Testis (tissue), 3 donors: Measurements from ENCODE around the gene COG4. TPM values are rescaled to one million over a fixed set of nuclear protein-coding genes. Genes with fewer than 3 reads are reported as not detected.
"Not testable (repeated sequence)": the region's sequence is repeated elsewhere in the genome, so short reads cannot be mapped to it uniquely, and the experiment has no call there.

Source experiments
- DNase-seq: peaks from one replicate; pipeline ENCODE4 v3.0.0-alpha.2; 2019
- H3K27ac ChIP-seq, 2 donors: fragments of 200-600 bp; sonication (generic); one replicate each; pipeline ENCODE4 v1.5.1; 2019
- H3K27me3 ChIP-seq: fragments of 200-600 bp; sonication (generic); one replicate; pipeline ENCODE4 v1.5.1; 2019
- H3K36me3 ChIP-seq: fragments of 200-600 bp; sonication (generic); one replicate; pipeline ENCODE4 v1.5.1; 2017; ENCODE audit warnings: low read depth; ENCODE audit errors: missing control alignments
- H3K4me1 ChIP-seq: fragments of 200-600 bp; sonication (generic); one replicate; pipeline ENCODE4 v1.5.1; 2019
- H3K4me3 ChIP-seq, 2 donors: fragments of 200-600 bp; sonication (generic); one replicate each; pipeline ENCODE4 v1.5.1; 2017 to 2019
- H3K9me3 ChIP-seq: fragments of 200-600 bp; sonication (generic); one replicate; pipeline ENCODE4 v1.5.1; 2017
- CTCF ChIP-seq, 3 experiments: fragments of 450-650 bp in 2 of 3; fragments of 200-600 bp in 1 of 3; sonication (generic) in 1 of 3; IDR thresholded peaks; one replicate each; pipeline ENCODE4 v1.5.1; 2016 to 2019; ENCODE audit warnings: antibody characterized with exemption in 3 of 3, mild to moderate bottlenecking in 2 of 3, moderate library complexity in 1 of 3
- POLR2A ChIP-seq: fragments of 450-650 bp; IDR thresholded peaks from one replicate; pipeline ENCODE4 v1.6.1; 2017; ENCODE audit warnings: antibody characterized with exemption, mild to moderate bottlenecking, moderate library complexity
- WGBS, 2 donors: methylation state at CpG; one replicate each; pipeline ENCODE4 v1.1.5; 2018; 5-methylcytosine and 5-hydroxymethylcytosine counted together
- intact Hi-C: fragments of 100-400 bp; cut with DNase I; formaldehyde crosslinking; loops from one replicate; pipeline ENCODE4 v1.15.1; 2023; ENCODE audit warnings: low total_unique reads
- polyA plus RNA-seq: library from polyadenylated mRNA; stranded (reverse); fragments of 350-450 nt; fragmentation: Illumina TruSeq; extraction: RNeasy Lipid Tissue Mini Kit (QIAGEN cat#74804); gene quantifications from one replicate; pipeline ENCODE4 v1.2.3, GENCODE V29; 2014; ENCODE audit warnings: low read depth, low replicate concordance; ENCODE audit not compliant: insufficient read depth
- total RNA-seq, 2 donors: library from RNA; depleted of rRNA; stranded (reverse); fragments of >200 nt; gene quantifications; one replicate each; pipeline ENCODE4 v1.2.3, GENCODE V29; 2016

Gene COG4
- total and polyA plus RNA-seq, 3 donors from 2014 or later = 65.9 to 85.9 (median 85.2) TPM

GRCh38 chr16:70550082-70550481 is 26.7 kb upstream of the COG4 start:
- 48 to 76% methylated on average over 1 of the region's 1 CpG for WGBS, 2 donors
- Histone ChIP-seq H3K9me3 (no peaks in the 10 kb centered on the region), H3K4me3 (no peak overlapping the region), H3K4me1 (no peaks in the 10 kb centered on the region), H3K36me3 (peaks cover 3% of the 10 kb centered on the region), H3K27ac (no peak overlapping the region), H3K27me3 (no peaks in the 10 kb centered on the region)
- no peak for DNase-seq
- intact Hi-C loops = no loop called here
- TF ChIP-seq POLR2A = no peak
- TF ChIP-seq CTCF (IDR thresholded peaks at IDR 0.05) = no peak

GRCh38 chr16:70548936-70549335 is 25.6 kb upstream of the COG4 start:
- no peaks in the 10 kb centered on the region for H3K4me1 ChIP-seq
- no peaks in the 10 kb centered on the region for H3K27me3 ChIP-seq
- peaks cover 3% of the 10 kb centered on the region for H3K36me3 ChIP-seq
- intact Hi-C loops = no loop called here
- H3K27ac ChIP-seq = no peak overlapping the region
- H3K9me3 ChIP-seq = no peaks in the 10 kb centered on the region
- 77 to 86% methylated on average over 2 of the region's 2 CpGs for WGBS, 2 donors
- H3K4me3 ChIP-seq = no peak overlapping the region
- TF ChIP-seq POLR2A (no peak), CTCF (IDR thresholded peaks at IDR 0.05) (no peak)
- DNase-seq = no peak

GRCh38 chr16:70544548-70544947 is 21.2 kb upstream of the COG4 start:
- WGBS, 2 donors = 71 to 88% methylated on average over 1 of the region's 1 CpG
- H3K4me1 ChIP-seq = no peaks in the 10 kb centered on the region
- H3K27ac ChIP-seq = no peak overlapping the region
- H3K9me3 ChIP-seq = no peaks in the 10 kb centered on the region
- DNase-seq = no peak
- H3K36me3 ChIP-seq = peaks cover 3% of the 10 kb centered on the region
- intact Hi-C loops = no loop called here
- no peaks in the 10 kb centered on the region for H3K27me3 ChIP-seq
- TF ChIP-seq CTCF (IDR thresholded peaks at IDR 0.05) (no peak), POLR2A (no peak)
- H3K4me3 ChIP-seq = no peak overlapping the region

GRCh38 chr16:70540994-70541393 is 17.6 kb upstream of the COG4 start:
- TF ChIP-seq POLR2A (no peak), CTCF (IDR thresholded peaks at IDR 0.05) (no peak)
- DNase-seq = no peak
- Histone ChIP-seq H3K27me3 (no peaks in the 10 kb centered on the region), H3K36me3 (no peaks in the 10 kb centered on the region), H3K4me1 (no peaks in the 10 kb centered on the region), H3K27ac (no peak overlapping the region), H3K4me3 (no peak overlapping the region), H3K9me3 (no peaks in the 10 kb centered on the region)
- 57 to 60% methylated on average over 3 of the region's 3 CpGs for WGBS, 2 donors
- intact Hi-C loops = no loop called here

- Histone ChIP-seq H3K27me3 (no peaks in the 10 kb centered on the region), H3K4me1 (no peaks in the 10 kb centered on the region), H3K4me3 (no peak overlapping the region), H3K36me3 (no peaks in the 10 kb centered on the region), H3K9me3 (no peaks in the 10 kb centered on the region), H3K27ac (no peak overlapping the region)
- no peak for TF ChIP-seq CTCF (IDR thresholded peaks at IDR 0.05)
- TF ChIP-seq POLR2A = no peak
- 70 to 84% methylated on average over 2 of the region's 2 CpGs for WGBS, 2 donors
- DNase-seq = no peak
- intact Hi-C loops = no loop called here
These were observed 11.6 kb upstream of the COG4 start for GRCh38 chr16:70534971-70535370.

- WGBS, 2 donors = 88 to 94% methylated on average over 4 to 7 of the region's 7 CpGs
- intact Hi-C loops = loop anchor here (10.0 kb wide), 1 partner anchor 125 kb away; no protein-coding TSS in a partner anchor
- DNase-seq, H3K4me3 ChIP-seq, H3K4me1 ChIP-seq, H3K9me3 ChIP-seq, H3K27ac ChIP-seq, H3K36me3 ChIP-seq, H3K27me3 ChIP-seq: not testable (repeated sequence)
These were observed 6.6 kb upstream of the COG4 start for GRCh38 chr16:70529954-70530353.
